Left cardiac atrium (tissue), 4 donors: ENCODE results near the gene KDM1B. TPM values are rescaled to one million over a fixed set of nuclear protein-coding genes. Genes with fewer than 3 reads are reported as not detected.
"Not testable (repeated sequence)": the region's sequence is repeated elsewhere in the genome, so short reads cannot be mapped to it uniquely, and the experiment has no call there.

Experiments used
- ATAC-seq, 2 donors: fragments of 200-7000 bp; cut with Tn5 transposase; one replicate each; pipeline ENCODE4 v1.9.1; 2020; ENCODE audit warnings: mild to moderate bottlenecking in 2 of 2, moderate library complexity in 2 of 2
- DNase-seq: peaks from one replicate; pipeline ENCODE4 v3.0.0-alpha.2; 2020
- intact Hi-C, 2 donors: fragments of 100-400 bp; cut with DNase I; formaldehyde crosslinking; loops; one replicate each; pipeline versions ENCODE4 v1.14.1 to v1.15.1; 2022 to 2023
- total RNA-seq, 2 donors: library from RNA; stranded (reverse); fragmentation: NEBNext Ultra II Directional; extraction: Animal tissue kit (Norgen Biotek cat#: 25700); gene quantifications; one replicate each; pipeline ENCODE4 v1.2.1, GENCODE V29; 2021
- donor health status: DM: no; HTN: yes; CAD: no.
- donor health status: DM: no; HTN: yes; CAD: no; lungs with severe emphysema.
- donor health status: DM: yes; HTN: yes; CAD: no.
- donor health status: Dilated cardiomyopathy.

Gene KDM1B
- total RNA-seq, 2 donors from 2014 or later: 13.1 to 14.0 TPM

DNA sequence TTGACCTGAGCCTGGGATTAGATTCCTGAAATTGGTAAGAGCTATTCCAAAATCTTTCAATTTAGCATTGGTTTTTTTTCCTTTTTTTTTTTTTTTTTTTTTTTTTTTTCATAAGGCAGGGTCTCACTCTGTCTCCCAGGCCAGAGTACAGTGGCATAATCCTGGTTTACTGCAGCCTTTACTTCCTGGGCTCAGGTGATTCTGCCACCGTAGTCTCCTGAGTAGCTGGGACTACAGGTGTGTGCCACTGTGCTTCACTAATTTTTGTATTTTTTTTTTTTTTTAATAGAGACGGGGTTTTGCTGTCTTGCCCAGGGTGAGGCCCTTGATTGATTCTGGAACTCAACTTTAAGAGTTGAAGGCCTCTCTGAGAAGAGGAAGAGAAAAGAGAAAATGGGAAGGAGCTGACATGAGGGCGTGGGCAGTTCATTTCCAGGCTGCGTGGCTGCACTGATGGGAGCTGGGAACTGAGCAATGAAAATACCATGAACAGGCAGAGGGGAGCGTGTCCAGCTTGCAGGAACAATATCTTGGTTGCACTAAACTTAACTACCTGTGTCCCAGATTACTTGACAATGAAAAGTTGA lies 24.6 kb downstream of the KDM1B start:
- intact Hi-C loops: no loop called here
- ATAC-seq: peak in 1 of 2 donors; percentile 77
- DNase-seq: no peak

DNA sequence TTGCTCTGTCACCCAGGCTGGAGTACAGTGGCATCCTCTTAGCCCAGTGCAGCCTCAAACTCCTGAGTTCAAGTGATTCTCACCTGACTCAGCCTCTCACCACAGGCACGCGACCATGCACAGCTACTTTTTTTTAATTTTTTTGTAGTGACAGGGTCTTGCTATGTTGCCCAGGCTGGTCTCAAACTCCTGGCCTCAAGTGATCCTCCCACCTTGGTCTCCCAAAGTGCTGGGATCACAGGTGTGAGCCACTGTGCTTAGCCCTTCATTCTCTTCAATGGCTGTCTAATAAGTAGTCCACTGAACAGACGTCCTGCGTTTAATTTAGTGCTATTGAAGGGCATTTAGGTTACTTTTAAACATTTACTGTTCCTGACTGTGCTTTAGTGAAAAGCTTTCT lies 27.3 kb downstream of the KDM1B start:
- intact Hi-C loops: no loop called here
- DNase-seq: no peak
- ATAC-seq: no peak

DNA sequence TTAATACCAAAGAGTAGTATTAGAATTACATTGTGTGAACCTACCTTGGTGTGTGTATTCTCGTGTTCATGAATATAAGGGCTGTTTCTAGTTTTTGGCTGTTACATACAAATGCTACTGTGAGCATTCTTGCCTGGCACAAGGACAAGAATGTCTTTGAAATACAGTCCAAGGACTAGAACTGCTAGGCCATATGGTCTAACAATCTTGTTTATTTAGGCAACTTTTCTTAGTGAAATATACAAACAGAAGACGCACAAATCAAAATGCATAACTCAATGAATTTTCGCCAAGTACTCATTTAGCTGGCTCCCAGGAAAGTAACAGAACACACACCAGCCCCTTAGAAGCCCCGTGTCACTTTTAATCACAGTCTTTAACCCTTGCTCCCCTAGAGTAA lies 28.5 kb downstream of the KDM1B start:
- no peak for ATAC-seq
- intact Hi-C loops: no loop called here

DNA sequence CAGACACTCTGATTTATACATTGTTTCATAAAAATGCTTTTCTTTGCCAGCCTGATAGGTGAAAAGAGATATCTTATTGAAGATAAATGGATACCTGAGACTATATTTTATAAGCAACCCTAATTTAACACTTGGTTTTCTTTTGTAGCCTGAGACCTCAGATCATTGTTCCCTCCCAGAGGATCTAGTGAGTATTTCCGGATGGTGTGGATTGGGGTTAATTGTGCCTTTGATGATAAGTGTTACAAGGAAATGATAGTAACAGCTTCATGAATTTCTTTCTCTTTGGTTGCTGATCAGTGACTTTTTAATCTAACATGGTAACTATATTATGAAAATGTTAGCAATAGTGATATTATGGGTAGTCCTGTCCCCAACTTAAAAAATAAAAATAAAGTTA lies 30.4 kb downstream of the KDM1B start:
- DNase-seq (no peak), ATAC-seq (no peak)
- intact Hi-C loops: no loop called here

More for the DNA sequence above, 28.5 kb downstream of the KDM1B start:
- no peak for DNase-seq

DNA sequence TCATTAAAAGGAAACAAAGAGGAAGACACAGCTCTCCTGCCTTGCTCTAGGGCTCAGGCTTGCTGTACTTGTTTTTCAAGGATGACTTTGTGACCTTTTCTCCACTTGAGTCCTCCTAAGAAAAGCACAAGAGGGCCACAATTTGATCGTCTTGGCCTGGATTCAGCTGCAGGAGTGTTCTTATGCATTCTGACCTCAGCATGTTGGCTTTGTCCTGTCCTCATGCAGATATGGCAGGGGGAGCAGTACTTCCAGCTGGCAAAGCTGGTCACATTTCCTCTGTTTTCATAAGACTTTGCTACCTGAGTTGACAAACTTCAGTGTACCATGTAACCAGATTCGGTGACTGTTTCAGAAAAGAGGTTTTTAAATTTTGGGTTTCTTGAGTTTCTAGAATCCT lies 30.8 kb downstream of the KDM1B start:
- ATAC-seq: no peak
- DNase-seq: no peak
- intact Hi-C loops: no loop called here

DNA sequence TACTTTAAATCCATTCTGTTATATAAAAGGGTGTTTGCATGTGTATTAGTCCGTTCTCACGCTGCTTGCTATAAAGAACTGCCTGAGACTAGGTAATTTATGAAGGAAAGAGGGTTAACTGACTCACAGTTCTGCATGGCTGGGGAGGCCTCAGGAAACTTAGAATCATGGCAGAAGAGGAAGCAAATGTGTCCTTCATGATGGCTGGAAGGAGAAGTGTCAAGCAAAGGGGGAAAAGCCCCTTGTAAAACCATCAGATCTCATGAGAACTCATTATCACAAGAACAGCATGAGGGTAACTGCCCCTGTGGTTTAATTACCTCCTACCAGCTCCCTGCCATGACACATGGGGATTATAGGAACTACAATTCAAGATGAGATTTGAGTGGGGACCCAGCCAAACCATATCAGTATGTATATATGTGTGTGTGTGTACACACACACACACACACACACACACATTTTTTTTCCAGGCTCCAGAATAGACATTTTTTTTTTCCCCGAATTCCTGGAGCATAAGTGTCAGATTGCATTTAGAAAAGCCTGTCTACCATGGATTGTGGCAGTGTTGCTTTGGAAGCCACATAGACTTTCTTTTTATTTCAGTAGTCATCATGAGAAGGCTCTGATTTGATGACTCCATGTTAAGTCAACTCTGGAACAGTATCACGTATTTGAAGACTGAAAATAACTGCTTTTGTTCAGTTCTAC lies 31.5 kb downstream of the KDM1B start:
- DNase-seq (no peak), ATAC-seq (no peak)
- intact Hi-C loops: no loop called here

DNA sequence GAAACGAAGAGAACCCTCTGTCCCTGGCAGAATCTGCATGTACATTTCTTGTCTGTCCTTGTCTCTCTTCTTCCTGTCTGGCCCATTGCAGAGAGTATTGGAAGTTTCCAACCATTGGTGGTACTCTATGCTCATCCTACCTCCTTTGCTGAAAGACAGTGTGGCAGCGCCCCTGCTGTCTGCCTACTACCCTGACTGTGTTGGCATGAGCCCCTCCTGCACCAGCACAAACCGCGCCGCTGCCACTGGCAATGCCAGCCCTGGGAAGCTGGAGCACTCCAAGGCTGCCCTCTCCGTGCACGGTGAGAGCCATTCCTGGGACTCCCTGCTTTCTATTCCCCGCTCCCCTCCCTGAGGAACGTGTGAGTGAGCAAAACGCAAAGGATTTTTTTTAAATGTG lies 32.5 kb downstream of the KDM1B start:
- no peak for ATAC-seq
- intact Hi-C loops: no loop called here

DNA sequence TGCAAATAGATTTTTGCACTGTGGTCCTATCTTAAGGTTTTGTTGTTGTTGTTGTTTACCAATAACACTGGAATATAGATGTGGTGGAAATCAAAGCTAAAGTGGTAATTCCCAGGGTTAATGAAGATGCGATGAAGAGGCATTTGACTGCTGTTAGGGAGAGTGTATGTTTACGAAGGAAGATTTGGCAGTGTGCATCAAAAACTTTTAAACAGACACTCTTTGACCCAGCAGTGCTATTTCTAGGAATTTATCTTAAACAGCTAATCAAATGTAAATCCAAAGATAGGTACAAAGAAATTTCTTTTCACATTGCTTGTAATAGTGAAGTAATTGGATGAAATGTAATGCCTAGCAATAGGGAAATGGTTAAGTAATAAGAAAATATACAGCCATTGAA lies 34.0 kb downstream of the KDM1B start:
- ATAC-seq: no peak
- DNase-seq: no peak
- intact Hi-C loops: no loop called here

More for the DNA sequence above, 32.5 kb downstream of the KDM1B start:
- no peak for DNase-seq

DNA sequence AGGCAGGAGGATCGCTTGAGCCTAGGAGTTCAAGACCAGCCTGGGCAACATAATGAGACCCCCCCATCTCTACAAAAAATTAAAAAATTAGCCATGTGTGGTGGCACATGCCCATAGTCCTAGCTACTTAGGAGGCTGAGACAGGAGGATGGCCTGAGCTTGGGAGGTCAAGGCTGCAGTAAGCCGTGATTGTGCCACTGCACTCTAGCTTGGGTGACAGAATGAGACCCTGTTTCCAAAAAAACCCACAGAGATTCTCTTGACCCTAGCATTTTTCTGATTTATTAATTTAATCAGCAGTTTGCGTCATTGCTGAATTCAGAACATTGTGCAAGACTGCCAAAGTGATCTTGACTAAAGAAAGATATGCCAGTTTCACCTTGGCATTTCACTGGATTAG lies 36.8 kb downstream of the KDM1B start:
- DNase-seq (no peak), ATAC-seq (no peak)
- intact Hi-C loops: no loop called here

DNA sequence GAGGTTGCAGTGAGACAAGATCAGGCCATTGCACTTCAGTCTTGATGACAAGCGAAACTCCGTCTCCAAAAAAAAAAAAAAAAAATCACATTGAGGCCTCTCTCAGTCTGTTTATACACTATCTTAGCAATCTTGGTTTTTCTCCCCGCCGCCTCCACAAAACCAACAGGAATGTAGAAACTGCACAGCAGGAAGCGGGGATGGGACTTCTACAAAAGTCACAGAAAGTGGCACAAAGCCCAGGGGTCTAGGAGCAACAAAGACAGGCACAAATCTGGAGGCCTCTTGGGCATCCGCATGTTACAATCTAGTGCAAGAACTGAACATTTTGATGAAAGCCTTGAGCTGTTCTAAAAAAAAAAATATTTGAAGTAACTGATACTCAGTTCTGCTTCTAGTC lies 48.6 kb downstream of the KDM1B start:
- no peak for ATAC-seq
- intact Hi-C loops: no loop called here

DNA sequence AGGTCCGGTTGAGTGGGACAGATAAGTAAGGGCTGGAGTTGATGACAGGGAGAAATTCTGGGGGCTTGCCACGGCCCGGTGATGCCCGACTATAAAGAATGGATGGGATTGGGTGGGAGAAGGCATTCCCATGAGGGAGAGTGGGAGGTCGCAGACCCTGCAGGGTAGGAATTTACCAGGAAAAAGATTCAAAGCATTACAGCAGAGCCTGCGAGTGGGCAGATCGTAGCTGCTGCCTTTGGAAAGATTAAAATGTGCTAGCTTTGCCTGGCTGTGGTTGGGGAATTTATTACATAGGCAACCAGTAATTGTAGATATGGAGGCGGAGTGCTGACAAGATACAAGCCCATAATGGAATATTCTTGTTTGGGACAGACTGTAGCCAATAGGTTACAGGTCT lies 49.5 kb downstream of the KDM1B start:
- DNase-seq (no peak), ATAC-seq (no peak)
- intact Hi-C loops: no loop called here

More for the DNA sequence above, 48.6 kb downstream of the KDM1B start:
- DNase-seq: no peak

DNA sequence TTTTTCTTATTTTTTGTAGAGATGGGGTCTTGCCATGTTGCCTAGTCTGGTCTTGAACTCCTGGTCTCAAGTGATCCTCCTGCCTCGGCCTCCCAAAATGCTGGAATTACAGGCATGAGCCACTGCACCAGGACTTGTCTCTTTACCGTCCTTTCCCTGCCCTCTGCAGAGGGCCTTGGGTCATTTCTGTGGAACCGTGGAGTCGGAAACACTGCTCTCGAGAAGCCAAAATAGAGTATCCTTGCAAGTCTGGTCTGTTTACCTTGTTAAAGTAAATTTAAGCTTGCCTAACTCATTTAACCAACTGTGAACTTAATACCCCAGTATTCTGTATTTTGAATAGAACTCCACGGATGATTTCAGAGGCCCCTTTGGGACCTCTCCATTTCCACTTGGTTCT lies 51.4 kb downstream of the KDM1B start:
- ATAC-seq (no peak), DNase-seq (no peak)
- intact Hi-C loops: no loop called here

DNA sequence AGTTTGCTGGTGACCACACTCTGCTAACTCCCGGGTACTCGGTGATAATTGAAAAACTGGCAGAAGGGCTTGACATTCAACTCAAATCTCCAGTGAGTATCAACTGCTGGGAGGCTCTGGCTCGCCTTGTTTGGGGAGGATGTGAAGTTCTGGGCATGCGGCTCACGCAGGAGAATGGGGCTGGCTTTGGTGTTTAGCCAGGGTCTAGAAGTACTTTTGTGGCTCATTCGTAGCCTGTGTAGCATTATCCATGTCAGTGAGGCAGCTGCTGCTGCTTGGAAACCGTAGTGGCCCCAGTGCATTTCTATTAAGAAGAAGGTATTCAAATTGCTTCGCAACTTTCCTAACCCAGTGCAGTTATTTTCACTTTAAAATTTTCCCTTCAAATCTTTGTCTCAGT lies 52.2 kb downstream of the KDM1B start:
- intact Hi-C loops: no loop called here
- ATAC-seq (no peak), DNase-seq (no peak)

DNA sequence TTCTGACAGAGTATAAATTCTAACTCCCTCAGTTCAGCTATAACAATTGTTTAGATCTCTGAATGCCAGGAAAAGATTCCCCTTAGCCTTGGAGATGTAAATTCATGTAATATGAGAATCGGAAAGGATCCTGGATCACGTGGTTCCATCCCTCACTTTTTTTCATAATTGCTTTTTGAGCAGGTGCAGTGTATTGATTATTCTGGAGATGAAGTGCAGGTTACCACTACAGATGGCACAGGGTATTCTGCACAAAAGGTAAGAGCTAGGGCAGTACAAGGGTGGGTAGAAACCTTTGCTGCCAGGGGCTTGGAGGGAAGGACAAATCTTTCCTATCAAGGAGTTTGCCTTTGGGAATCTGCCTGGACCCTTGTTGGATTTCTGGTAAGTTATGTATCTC lies 52.7 kb downstream of the KDM1B start:
- ATAC-seq (no peak), DNase-seq (no peak)
- intact Hi-C loops: no loop called here

DNA sequence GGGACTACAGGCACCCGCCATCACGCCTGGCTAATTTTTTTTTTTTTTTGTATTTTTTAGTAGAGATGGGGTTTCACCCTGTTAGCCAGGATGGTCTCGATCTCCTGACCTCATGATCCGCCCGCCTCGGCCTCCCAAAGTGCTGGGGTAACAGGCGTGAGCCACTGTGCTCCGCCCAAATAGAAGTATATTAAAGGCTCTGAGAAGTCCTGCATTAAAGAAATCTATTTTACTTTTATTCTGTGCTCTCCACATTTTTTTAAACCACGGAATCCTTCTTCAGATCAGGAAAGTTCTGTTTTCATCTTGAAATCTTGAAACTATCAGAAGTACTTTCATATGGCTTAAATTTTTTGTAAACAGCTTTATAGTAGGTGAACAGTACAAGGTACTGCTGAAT lies 53.6 kb downstream of the KDM1B start:
- ATAC-seq, intact Hi-C loops, DNase-seq: not testable (repeated sequence)

DNA sequence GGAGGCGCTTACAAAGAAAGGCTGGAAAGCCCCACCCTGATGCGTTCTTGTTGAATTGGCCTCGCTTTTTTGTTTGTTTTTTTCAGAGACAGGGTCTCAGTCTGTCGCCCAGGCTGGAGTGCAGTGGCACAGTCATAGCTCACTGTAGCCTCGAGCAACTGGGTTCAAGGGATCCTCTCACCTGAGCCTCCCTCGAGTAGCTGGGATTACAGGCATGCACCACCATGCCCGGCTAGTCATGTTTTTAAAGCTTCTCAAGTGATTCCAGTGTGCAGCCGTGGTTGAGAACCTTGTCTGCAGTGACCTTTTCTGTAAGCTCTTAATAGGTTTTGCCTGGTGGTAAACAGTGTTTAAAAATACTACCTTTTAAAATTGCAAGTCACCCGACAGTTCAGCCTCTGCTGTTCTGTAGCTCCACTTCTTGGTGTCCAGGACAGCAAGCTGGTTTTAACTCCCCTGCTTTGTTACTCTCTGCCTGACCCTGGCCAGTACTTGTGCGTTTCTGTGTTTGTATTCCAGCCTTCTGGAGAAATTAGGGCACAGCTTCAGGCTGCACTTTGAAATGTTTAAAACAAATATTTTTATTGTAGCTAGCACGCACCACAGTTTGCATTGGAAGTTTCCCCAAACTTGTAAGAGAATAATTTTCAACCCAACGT lies 54.4 kb downstream of the KDM1B start:
- intact Hi-C loops: no loop called here
- ATAC-seq (no peak), DNase-seq (no peak)

DNA sequence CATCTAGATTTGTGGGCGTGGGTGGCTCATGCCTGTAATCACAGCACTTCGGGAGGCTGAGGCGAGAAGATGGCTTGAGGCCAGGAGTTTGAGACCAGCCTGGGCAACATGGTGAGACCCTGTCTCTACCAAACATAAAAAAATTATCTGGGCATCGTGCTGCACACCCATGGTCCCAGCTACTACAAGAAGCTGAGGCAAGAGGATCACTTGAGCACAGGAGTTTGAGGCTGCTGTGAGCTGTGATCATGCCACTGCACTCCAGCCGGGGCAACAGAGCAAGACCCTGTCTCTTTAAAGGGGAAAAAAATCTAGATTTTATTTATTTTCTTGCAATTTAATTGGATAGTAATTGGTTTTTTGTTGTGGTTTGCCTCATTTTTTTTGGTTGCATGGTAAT lies 55.5 kb downstream of the KDM1B start:
- ATAC-seq: no peak

DNA sequence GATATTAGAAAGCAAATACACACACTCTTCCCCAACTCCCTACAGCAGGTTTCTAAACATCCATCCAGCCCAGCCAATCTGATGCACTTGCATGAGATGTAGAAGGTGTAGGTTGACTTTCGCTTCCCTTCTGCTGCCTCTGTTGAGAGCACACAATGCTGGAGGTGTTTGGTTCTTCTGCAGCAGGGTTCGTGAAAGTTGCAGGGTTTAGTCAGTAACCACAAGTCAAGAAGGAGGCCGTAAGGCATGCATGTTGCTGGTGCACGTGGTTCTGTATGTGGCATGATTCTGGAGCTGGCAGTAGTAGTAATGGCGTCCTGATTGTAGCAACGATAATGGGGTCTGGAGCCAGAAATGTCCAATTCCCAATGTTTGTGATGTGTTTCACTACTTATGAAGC lies 56.1 kb downstream of the KDM1B start:
- DNase-seq (no peak), ATAC-seq (no peak)
- intact Hi-C loops: no loop called here

More for the DNA sequence above, 55.5 kb downstream of the KDM1B start:
- no peak for DNase-seq
- intact Hi-C loops: no loop called here

DNA sequence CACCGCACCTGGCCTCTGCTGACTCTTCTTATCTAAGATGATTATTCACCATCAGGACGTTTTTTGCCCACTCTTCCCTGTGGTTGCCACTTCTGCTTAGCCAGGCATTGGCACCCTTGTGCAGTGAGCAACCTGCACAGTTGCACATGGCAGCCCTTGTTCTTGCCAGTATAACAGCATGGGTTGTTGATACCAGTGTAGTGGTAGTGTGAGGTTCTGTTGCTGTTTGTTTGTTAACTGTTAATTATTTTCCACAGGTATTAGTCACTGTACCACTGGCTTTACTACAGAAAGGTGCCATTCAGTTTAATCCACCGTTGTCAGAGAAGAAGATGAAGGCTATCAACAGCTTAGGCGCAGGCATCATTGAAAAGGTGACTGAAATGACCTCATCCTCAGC lies 57.0 kb downstream of the KDM1B start:
- ATAC-seq (no peak), DNase-seq (no peak)
- intact Hi-C loops: no loop called here

DNA sequence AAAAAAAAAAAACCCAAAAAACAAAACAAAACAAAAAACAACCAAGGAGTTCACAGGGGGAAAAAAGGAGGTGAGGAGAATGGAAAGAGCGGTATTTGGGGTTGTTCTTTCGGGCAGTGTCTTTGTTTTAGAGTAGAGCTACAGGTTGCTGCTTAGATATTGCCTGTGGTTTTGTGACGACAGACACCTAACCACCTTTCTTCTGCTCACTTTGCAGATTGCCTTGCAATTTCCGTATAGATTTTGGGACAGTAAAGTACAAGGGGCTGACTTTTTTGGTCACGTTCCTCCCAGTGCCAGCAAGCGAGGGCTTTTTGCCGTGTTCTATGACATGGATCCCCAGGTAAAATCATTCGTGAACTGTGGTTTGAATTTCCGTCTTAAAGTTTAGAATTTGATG lies 58.2 kb downstream of the KDM1B start:
- intact Hi-C loops: no loop called here
- no peak for DNase-seq
- no peak for ATAC-seq

DNA sequence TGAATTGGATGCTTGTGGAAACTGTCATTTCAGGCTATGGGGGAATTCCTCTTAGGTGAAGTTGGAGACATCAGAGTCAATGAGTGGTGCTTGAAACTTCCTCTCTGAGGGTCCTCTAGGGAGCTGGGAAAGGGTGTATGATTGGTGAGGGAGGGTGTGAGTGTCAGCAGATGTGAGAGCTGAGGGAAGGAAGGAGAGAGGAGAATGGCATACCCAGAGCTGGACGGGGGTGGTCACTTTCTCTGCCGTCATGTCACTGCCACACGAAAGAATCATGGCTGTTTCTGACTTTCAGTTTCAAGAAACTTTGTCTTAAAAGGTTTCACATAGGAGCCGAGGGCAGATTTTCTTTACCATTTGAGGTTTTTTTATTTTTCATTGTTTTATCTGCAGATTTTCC lies 58.8 kb downstream of the KDM1B start:
- intact Hi-C loops: no loop called here
- no peak for ATAC-seq
- DNase-seq: no peak
